DOHH2 (cell line): ENCODE measurements around the gene CEP57L1.

ENCODE experiments used
- H3F3A ChIP-seq: fragments of 200-600 bp; sonication (generic), shearing (Covaris generic); 2 replicates; pipeline ENCODE4 v1.6.0; 2016; ENCODE audit warnings: antibody characterized with exemption, mild to moderate bottlenecking; ENCODE audit not compliant: control insufficient read depth, insufficient read depth
- H3K27ac ChIP-seq: fragments of 200-600 bp; sonication (generic); 2 replicates; pipeline ENCODE4 v1.5.1; 2014; ENCODE audit warnings: low read depth, mild to moderate bottlenecking, low read length, moderate library complexity
- H3K27me3 ChIP-seq: fragments of 200-600 bp; sonication (generic); 2 replicates; pipeline ENCODE4 v1.6.1; 2014; ENCODE audit warnings: mild to moderate bottlenecking, low read length, mixed read lengths; ENCODE audit not compliant: control insufficient read depth
- H3K36me3 ChIP-seq: fragments of 200-600 bp; sonication (generic); 2 replicates; pipeline ENCODE4 v1.6.1; 2014; ENCODE audit warnings: mild to moderate bottlenecking, low read length, moderate library complexity, mixed read lengths; ENCODE audit not compliant: control insufficient read depth
- H3K4me1 ChIP-seq: fragments of 200-600 bp; sonication (generic); 2 replicates; pipeline ENCODE4 v1.6.1; 2014; ENCODE audit warnings: mild to moderate bottlenecking, low read length, mixed read lengths; ENCODE audit not compliant: control insufficient read depth
- H3K4me2 ChIP-seq: fragments of 200-600 bp; sonication (generic); 2 replicates; pipeline ENCODE4 v1.6.0; 2014; ENCODE audit warnings: mild to moderate bottlenecking, low read length, moderate library complexity
- H3K4me3 ChIP-seq: fragments of 200-600 bp; sonication (generic); 2 replicates; pipeline ENCODE4 v1.5.1; 2014; ENCODE audit warnings: mild to moderate bottlenecking, low read length, mixed read lengths
- H3K79me2 ChIP-seq: fragments of 200-600 bp; sonication (generic); 2 replicates; pipeline ENCODE4 v1.6.1; 2014; ENCODE audit warnings: mild to moderate bottlenecking, low read length, mixed read lengths; ENCODE audit not compliant: control insufficient read depth
- H3K9me2 ChIP-seq: fragments of 200-600 bp; sonication (generic); replicated peaks from 2 replicates; pipeline ENCODE4 v1.6.1; 2014; ENCODE audit warnings: mild to moderate bottlenecking, low read length, mixed read lengths; ENCODE audit not compliant: control insufficient read depth
- H3K9me3 ChIP-seq: fragments of 200-600 bp; sonication (generic); 2 replicates; pipeline ENCODE4 v1.6.1; 2014; ENCODE audit warnings: antibody characterized with exemption, low read length, mixed read lengths; ENCODE audit not compliant: control insufficient read depth, insufficient read depth
- H4K20me1 ChIP-seq: fragments of 200-600 bp; sonication (generic); 2 replicates; pipeline ENCODE4 v1.6.0; 2014; ENCODE audit warnings: low read depth, mild to moderate bottlenecking, antibody characterized with exemption, low read length, moderate library complexity; ENCODE audit not compliant: control insufficient read depth, insufficient read depth
- CTCF ChIP-seq: fragments of 200-600 bp; sonication (generic); IDR thresholded peaks from one replicate; pipeline ENCODE4 v1.5.1; 2014; ENCODE audit warnings: antibody characterized with exemption, mild to moderate bottlenecking, low read depth, low read length; ENCODE audit not compliant: poor library complexity, severe bottlenecking
- EZH2phosphoT487 ChIP-seq: fragments of 200-600 bp; sonication (generic); IDR thresholded peaks from 2 replicates; pipeline ENCODE4 v1.6.1; 2017; ENCODE audit warnings: borderline replicate concordance, mild to moderate bottlenecking, antibody characterized with exemption, low read length, moderate library complexity, mixed read lengths

CEP57L1 gene

DNA sequence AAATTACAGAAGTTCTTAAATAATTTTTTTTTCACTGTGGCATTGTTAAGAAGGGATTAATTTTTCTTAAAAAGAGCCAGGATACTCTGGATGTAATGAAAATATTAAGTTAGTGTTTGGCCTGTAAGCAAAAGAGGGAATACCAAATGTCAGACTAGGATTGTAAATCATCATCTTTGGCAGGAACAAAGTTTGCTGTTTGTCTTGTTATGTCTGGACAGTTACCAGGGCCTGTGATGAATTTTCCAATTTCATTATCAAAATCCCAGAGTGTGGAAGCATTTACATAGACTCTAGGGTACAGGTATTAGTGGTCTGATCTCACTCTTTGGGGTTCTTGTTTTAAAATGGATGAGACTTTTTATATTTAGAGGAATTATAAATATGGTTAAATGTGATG, 26.1 kb downstream of the CEP57L1 start:
- no peaks in the 10 kb centered on the region for H3K9me3 ChIP-seq
- peaks cover 11% of the 10 kb centered on the region for H4K20me1 ChIP-seq
- no peak overlapping the region for H3K27ac ChIP-seq
- no peaks in the 10 kb centered on the region for H3K9me2 ChIP-seq
- no peak overlapping the region for H3K4me3 ChIP-seq
- peaks cover 9% of the 10 kb centered on the region for H3K79me2 ChIP-seq
- peaks cover 31% of the 10 kb centered on the region for H3K4me1 ChIP-seq
- H3F3A ChIP-seq = no peaks in the 10 kb centered on the region; the same call in 1 of the 2 replicates
- no peak for TF ChIP-seq EZH2phosphoT487
- no peak for TF ChIP-seq CTCF
- H3K4me2 ChIP-seq = no peak overlapping the region
- no peaks in the 10 kb centered on the region for H3K27me3 ChIP-seq
- H3K36me3 ChIP-seq = no peaks in the 10 kb centered on the region

GRCh38 chr6:109124219-109124618, 28.9 kb downstream of the CEP57L1 start:
- TF ChIP-seq CTCF (no peak), EZH2phosphoT487 (no peak)
- Histone ChIP-seq H3K27ac (no peak overlapping the region), H3K9me2 (no peaks in the 10 kb centered on the region), H3K9me3 (no peaks in the 10 kb centered on the region), H3K4me3 (no peak overlapping the region), H3K4me2 (no peak overlapping the region), H3K36me3 (no peaks in the 10 kb centered on the region), H3K4me1 (peaks cover 13% of the 10 kb centered on the region), H3K79me2 (peaks cover 6% of the 10 kb centered on the region), H3F3A (no peaks in the 10 kb centered on the region; the same call in 1 of the 2 replicates), H4K20me1 (peaks cover 3% of the 10 kb centered on the region; the same call in 1 of the 2 replicates), H3K27me3 (no peaks in the 10 kb centered on the region)

- H3K4me1 ChIP-seq = peaks cover 7% of the 10 kb centered on the region
- no peaks in the 10 kb centered on the region for H3K9me3 ChIP-seq
- peaks cover 3% of the 10 kb centered on the region; the same call in 1 of the 2 replicates for H4K20me1 ChIP-seq
- no peaks in the 10 kb centered on the region for H3K36me3 ChIP-seq
- TF ChIP-seq CTCF (no peak), EZH2phosphoT487 (no peak)
- no peaks in the 10 kb centered on the region for H3K27me3 ChIP-seq
- H3K4me2 ChIP-seq = no peak overlapping the region
- peaks cover 6% of the 10 kb centered on the region for H3K79me2 ChIP-seq
- H3F3A ChIP-seq = no peaks in the 10 kb centered on the region; the same call in 1 of the 2 replicates
- no peak overlapping the region for H3K4me3 ChIP-seq
- no peaks in the 10 kb centered on the region for H3K9me2 ChIP-seq
- no peak overlapping the region for H3K27ac ChIP-seq
Measured at GRCh38 chr6:109125504-109125903, 30.2 kb downstream of the CEP57L1 start.
